AG04449 (cell line): ENCODE data around the gene TFEB.

Source experiments
- CTCF ChIA-PET: fragments of 350-600 bp; formaldehyde crosslinking; extraction: SDS; loops from one replicate; lab custom pipeline; 2021; ENCODE audit warnings: antibody characterized with exemption; lab: Yijun Ruan, JAX
- POLR2A ChIA-PET: fragments of 400-600, 350-600 bp; formaldehyde crosslinking; extraction: SDS; loops from one replicate; lab custom pipeline; 2020; ENCODE audit warnings: antibody characterized with exemption, inconsistent platforms; lab: Yijun Ruan, JAX
- DNase-seq: peaks from one replicate; pipeline ENCODE4 v3.0.0-alpha.2; 2010; ENCODE audit warnings: low read depth, low spot score
- H3K4me3 ChIP-seq: 2 replicates; pipeline ENCODE4 v1.5.1; 2011; ENCODE audit warnings: low read depth, mild to moderate bottlenecking, control low read depth, low read length
- TF ChIP-seq, protein P1 (sequence below): IDR thresholded peaks from one replicate; pipeline ENCODE4 v1.5.1; 2011; ENCODE audit warnings: mild to moderate bottlenecking, moderate library complexity, low read length, control low read depth, inconsistent platforms; ENCODE audit not compliant: insufficient read depth; ENCODE audit errors: missing control alignments

TFEB gene

DNA sequence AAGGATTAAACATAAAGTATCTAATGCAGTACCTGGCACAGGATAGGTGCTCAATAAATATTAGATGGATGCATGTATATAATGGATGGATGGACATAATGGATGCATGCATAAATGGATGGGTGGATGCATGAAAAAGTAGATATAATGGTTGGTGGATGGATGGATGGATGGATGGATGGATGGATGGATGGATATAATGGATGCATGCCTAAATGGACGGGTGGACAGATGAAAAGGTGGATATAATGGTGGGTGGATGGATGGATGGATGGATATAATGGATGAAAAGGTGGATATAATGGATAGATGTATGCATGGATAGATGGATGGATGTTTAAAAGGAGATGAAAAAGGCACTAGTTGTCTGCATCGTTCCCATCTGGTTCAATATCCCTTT, 26.0 kb downstream of the TFEB start:
- no peak for DNase-seq
- TF ChIP-seq, protein P1, sequence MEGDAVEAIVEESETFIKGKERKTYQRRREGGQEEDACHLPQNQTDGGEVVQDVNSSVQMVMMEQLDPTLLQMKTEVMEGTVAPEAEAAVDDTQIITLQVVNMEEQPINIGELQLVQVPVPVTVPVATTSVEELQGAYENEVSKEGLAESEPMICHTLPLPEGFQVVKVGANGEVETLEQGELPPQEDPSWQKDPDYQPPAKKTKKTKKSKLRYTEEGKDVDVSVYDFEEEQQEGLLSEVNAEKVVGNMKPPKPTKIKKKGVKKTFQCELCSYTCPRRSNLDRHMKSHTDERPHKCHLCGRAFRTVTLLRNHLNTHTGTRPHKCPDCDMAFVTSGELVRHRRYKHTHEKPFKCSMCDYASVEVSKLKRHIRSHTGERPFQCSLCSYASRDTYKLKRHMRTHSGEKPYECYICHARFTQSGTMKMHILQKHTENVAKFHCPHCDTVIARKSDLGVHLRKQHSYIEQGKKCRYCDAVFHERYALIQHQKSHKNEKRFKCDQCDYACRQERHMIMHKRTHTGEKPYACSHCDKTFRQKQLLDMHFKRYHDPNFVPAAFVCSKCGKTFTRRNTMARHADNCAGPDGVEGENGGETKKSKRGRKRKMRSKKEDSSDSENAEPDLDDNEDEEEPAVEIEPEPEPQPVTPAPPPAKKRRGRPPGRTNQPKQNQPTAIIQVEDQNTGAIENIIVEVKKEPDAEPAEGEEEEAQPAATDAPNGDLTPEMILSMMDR = no peak
- POLR2A ChIA-PET = interaction anchor here (0.8 kb wide), 1 partner anchor 11 kb away, joined by 4 read pairs; no protein-coding TSS in a partner anchor
- H3K4me3 ChIP-seq = no peak overlapping the region
- CTCF ChIA-PET = interaction anchor here (0.8 to 2.5 kb wide), 3 partner anchors 10 to 14 kb away, joined by 3 to 14 read pairs (median 3); no protein-coding TSS in a partner anchor

DNA sequence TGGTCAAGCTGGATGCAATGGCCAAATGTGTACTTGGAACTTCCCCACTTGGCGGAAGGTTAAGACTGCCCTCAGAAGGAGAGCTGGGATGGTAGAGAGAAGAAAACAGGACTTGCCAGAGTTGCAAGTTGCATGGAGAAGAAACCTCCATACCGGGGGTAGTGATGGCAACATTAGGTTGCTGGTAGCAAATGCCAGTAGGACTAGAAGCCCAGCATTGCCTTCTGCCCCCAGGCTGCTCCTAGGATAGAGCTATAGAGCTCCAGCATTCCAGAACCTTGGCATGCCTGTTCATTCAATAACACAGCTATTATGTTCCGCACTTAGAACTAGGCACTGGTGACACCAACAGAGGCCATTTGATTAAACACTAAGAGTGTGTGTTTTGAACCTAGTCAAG, 26.6 kb downstream of the TFEB start:
- DNase-seq = no peak
- no peak overlapping the region for H3K4me3 ChIP-seq
- ChIA-PET CTCF (interaction anchor here (0.6 to 2.5 kb wide), 8 partner anchors 9 to 77 kb away, joined by 3 to 14 read pairs (median 3); no protein-coding TSS in a partner anchor), POLR2A (interaction anchor here (0.8 kb wide), 1 partner anchor 11 kb away, joined by 4 read pairs; no protein-coding TSS in a partner anchor)
- TF ChIP-seq, protein P1 = no peak

DNA sequence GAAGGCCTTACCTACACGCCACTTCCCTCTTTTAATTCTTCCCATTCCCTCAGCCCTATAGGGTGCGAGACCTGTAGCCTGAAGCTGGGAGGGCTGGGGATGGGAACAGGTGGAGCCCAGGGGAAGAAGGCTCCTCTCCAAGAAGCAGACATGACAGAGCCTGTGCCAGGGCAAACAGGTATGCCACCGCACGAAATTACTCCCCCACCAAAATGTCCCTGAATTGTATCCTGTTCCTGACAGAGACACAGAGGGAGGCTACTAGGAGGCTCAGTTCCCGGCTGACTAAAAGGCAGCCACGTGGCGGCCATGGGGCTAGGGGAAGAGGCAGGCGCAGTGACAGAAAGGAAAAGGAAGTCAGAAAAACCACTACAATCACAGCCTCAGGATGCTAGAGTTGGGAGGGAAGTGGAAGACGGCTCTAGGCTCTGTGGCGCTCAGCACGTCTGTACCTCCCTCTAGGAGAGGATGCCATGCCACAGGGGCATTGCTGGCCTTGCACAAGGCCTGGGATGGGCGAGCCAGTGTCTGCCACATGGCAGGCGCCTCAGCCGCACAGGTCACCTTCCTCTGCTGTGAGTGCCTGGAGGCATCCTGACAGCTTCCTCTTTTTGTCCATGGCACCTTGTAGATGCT, 27.7 kb downstream of the TFEB start:
- ChIA-PET CTCF (interaction anchor here (1.1 to 3.6 kb wide), 9 partner anchors 8 to 68 kb away, joined by 3 to 43 read pairs (median 12); partner anchors contain the start of gene TFEB), POLR2A (interaction anchor here (1.8 kb wide), 1 partner anchor 9 kb away, joined by 12 read pairs; no protein-coding TSS in a partner anchor)
- DNase-seq = no peak
- TF ChIP-seq, protein P1 = no peak
- H3K4me3 ChIP-seq = no peak overlapping the region

DNA sequence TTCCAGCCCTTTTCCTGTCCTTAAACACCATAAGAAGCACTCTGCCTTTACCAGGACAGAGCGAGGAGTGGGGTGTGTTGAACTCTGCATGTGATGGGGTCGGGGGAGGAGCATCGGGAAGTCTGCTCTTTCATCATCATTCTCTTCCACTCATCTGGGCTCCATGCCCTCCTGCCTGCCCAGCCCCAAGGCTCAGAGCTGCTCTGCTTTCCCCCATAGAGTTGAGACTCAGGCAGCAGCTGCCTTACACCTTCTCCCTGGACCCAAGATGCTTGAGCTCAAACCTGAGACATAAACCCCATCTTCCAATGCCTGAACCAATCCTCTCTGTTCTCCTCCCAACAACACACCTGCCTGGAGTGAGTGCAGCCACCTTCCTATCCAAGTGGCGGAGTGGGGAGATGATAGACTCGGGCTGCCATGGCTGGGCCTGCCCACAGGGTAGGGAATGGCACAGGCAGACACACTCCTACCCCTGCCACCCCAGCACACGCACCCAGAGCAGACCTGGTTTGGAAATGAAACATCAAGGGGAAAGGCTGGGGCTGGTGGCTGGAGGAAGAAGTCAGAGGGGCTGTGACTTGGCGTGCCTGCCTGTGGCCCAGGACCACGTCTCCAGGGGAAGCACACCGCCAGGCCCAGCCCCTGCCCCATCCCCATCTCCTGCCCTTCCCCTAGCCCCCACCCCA, 28.4 kb downstream of the TFEB start:
- DNase-seq = no peak
- H3K4me3 ChIP-seq = no peak overlapping the region
- ChIA-PET POLR2A (interaction anchor here (0.6 to 2.4 kb wide), 5 partner anchors 9 to 27 kb away, joined by 3 to 12 read pairs (median 6); partner anchors contain the start of gene TFEB), CTCF (interaction anchor here (1.0 to 3.6 kb wide), 14 partner anchors 8 to 339 kb away, joined by 3 to 43 read pairs (median 13); partner anchors contain the start of genes TFEB and TOMM6)
- TF ChIP-seq, protein P1 = no peak

DNA sequence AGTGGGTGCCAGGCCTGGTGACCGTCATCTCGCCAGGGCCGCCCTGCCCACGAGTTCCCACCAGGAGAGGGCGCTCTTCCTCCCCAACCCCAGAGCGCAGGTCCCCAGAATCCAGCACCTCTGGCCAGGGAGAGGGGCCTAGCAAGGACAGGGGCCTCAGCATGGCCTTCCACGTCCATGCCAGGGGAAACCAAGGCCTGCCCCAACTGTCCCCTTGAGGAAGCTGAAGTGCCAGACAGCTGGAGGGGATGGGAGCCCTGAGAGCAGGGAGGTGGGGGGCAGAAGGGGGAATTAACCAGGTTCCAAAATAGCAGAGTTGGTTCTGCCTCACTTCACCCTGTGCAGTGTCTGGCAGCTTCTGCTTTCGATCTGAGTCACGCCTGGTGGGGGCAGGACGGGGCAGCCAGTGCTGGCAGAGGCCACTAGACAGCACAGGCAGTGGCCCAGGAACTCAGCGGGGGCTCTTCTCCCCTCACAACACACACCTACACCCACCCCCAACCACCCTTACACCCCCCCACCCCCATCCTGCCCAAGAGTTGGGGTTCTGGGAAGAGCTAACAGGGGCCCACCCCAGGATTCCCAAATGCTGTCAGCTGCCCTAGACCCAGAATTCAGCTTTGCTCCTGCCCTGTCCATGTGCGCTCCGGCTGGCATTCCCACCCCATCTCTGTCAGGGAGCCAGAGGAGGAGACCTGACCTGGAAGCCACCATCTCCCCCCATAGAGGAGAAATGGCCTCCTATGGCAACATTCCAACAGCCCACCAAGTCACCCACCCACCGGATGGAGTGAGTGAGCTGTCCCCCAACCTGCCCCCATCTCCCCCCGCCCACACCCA, 29.2 kb downstream of the TFEB start:
- no peak for DNase-seq
- TF ChIP-seq, protein P1 = peak; percentile 76
- POLR2A ChIA-PET = interaction anchor here (0.6 to 2.4 kb wide), 6 partner anchors 8 to 28 kb away, joined by 3 to 12 read pairs (median 5); partner anchors contain the start of gene TFEB

More for the DNA sequence above, 29.2 kb downstream of the TFEB start:
- H3K4me3 ChIP-seq = no peak overlapping the region
- CTCF ChIA-PET = interaction anchor here (0.7 to 3.6 kb wide), 23 partner anchors 10 to 338 kb away, joined by 3 to 43 read pairs (median 8); partner anchors contain the start of genes TFEB and TOMM6
